ENCODE results near the gene TIMP2.
"Not testable (repeated sequence)": the region's sequence is repeated elsewhere in the genome, so short reads cannot be mapped to it uniquely, and the experiment has no call there.

TIMP2 gene

DNA sequence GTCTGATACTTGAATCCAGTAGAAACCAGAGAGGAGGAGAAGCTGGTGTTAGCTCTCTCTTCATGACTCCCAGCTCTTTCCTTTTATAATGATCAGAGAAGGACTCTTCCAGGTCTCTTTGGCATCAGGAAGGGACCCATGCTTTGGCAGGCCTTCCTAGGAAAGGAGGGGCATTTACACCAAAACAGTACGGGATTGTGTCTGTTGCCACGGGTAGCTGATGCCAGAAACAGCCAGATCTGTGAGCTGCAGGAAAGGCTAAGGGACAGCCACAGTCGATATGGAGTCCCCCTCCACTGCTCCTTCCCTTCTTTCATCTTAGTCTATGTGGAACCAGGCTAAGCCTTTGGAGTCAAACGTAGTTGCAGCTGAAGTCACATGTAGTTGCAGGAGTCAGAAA, 31.5 kb downstream of the TIMP2 start:
- no peaks in the 10 kb centered on the region for H3K27me3 ChIP-seq (ENCODE audit: control insufficient read depth, insufficient read depth, low read length)
- no peaks in the 10 kb centered on the region for H3K4me1 ChIP-seq (ENCODE audit: control insufficient read depth, insufficient read depth, low read length)
- H3K27ac ChIP-seq (ENCODE audit: low read depth, low read length) = no peak overlapping the region
- peaks cover 7% of the 10 kb centered on the region; the same call in 1 of the 2 replicates for H3K36me3 ChIP-seq (ENCODE audit: control insufficient read depth, insufficient read depth, low read length)
- no peak overlapping the region for H3K9ac ChIP-seq (ENCODE audit: low read depth, low read length)
- H3K4me3 ChIP-seq (ENCODE audit: low read depth, low read length) = no peak overlapping the region
- H3K9me3 ChIP-seq (ENCODE audit: control insufficient read depth, insufficient read depth, low read length) = no peaks in the 10 kb centered on the region

DNA sequence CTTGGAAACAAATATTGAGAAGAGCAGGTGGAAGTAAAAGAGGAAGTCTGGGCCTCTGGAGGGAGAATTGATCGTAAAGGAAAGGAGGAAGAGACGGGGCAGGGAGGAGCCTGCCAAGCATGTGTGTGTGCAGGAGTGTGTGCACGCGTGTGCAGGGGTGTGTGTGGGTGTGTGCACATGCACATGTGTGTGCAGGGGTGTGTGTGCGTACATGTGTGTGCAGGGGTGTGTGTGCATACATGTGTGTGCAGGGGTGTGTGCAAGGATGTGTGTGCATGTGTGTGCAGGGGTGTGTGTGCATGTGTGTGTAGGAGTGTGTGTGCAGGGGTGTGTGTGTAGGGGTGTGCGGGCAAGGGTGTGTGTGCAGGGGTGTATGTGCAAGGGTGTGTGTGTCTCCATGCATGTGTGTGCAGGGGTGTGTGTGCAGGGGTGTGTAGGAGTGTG, 32.2 kb downstream of the TIMP2 start:
- no peak overlapping the region for H3K27ac ChIP-seq (ENCODE audit: low read depth, low read length)
- no peaks in the 10 kb centered on the region for H3K27me3 ChIP-seq (ENCODE audit: control insufficient read depth, insufficient read depth, low read length)
- H3K4me3 ChIP-seq (ENCODE audit: low read depth, low read length) = no peak overlapping the region
- peaks cover 7% of the 10 kb centered on the region; the same call in 1 of the 2 replicates for H3K36me3 ChIP-seq (ENCODE audit: control insufficient read depth, insufficient read depth, low read length)
- H3K9ac ChIP-seq (ENCODE audit: low read depth, low read length) = no peak overlapping the region
- no peaks in the 10 kb centered on the region for H3K4me1 ChIP-seq (ENCODE audit: control insufficient read depth, insufficient read depth, low read length)
- H3K9me3 ChIP-seq (ENCODE audit: control insufficient read depth, insufficient read depth, low read length) = no peaks in the 10 kb centered on the region

DNA sequence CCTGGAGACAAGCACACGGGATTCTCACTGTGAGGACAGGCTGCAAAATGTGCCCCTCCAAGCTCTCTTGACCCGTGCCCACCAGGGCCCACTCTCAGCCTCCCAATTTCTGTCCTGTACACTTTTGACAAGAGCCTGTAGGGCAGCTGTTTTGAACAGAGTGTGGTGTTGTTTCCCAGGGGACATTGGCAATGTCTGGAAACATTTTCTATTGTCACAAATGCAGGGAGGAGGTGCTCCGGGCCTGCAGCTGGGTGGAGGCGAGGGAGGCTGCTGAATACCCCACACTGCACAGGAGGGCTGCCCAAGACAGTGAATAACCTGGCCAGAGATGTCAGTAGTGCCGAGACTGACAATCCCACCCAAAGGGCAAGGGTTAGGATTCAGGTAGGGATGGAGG, 32.7 kb downstream of the TIMP2 start:
- no peak overlapping the region for H3K9ac ChIP-seq (ENCODE audit: low read depth, low read length)
- H3K27ac ChIP-seq (ENCODE audit: low read depth, low read length) = no peak overlapping the region
- peaks cover 7% of the 10 kb centered on the region; the same call in 1 of the 2 replicates for H3K36me3 ChIP-seq (ENCODE audit: control insufficient read depth, insufficient read depth, low read length)
- H3K9me3 ChIP-seq (ENCODE audit: control insufficient read depth, insufficient read depth, low read length) = no peaks in the 10 kb centered on the region
- no peaks in the 10 kb centered on the region for H3K27me3 ChIP-seq (ENCODE audit: control insufficient read depth, insufficient read depth, low read length)
- no peak overlapping the region for H3K4me3 ChIP-seq (ENCODE audit: low read depth, low read length)
- no peaks in the 10 kb centered on the region for H3K4me1 ChIP-seq (ENCODE audit: control insufficient read depth, insufficient read depth, low read length)

DNA sequence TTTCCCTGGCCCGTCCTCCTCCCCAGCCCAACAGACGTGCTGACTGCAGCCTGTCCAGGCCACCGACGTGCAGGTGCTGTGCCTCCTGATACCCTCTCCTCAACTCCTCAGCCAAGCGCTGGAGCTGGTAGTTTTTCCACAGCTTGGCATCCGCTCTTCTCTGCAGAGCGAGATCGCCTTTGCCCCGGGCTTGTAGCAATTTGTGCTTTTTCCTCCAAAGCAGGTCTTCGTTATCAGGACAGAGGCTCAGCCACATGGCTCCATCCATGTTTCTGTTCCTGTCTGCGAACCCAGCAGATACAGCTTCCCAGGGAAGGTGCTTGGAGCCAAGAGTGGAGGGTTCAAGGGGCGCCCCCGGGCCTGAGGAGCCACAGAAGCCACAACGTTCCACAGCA, 33.1 kb downstream of the TIMP2 start:
- Histone ChIP-seq H3K36me3 (ENCODE audit: control insufficient read depth, insufficient read depth, low read length) (peaks cover 7% of the 10 kb centered on the region; the same call in 1 of the 2 replicates), H3K4me3 (ENCODE audit: low read depth, low read length) (no peak overlapping the region), H3K4me1 (ENCODE audit: control insufficient read depth, insufficient read depth, low read length) (no peaks in the 10 kb centered on the region), H3K27me3 (ENCODE audit: control insufficient read depth, insufficient read depth, low read length) (no peaks in the 10 kb centered on the region), H3K9ac (ENCODE audit: low read depth, low read length) (no peak overlapping the region), H3K9me3 (ENCODE audit: control insufficient read depth, insufficient read depth, low read length) (no peaks in the 10 kb centered on the region), H3K27ac (ENCODE audit: low read depth, low read length) (no peak overlapping the region)

DNA sequence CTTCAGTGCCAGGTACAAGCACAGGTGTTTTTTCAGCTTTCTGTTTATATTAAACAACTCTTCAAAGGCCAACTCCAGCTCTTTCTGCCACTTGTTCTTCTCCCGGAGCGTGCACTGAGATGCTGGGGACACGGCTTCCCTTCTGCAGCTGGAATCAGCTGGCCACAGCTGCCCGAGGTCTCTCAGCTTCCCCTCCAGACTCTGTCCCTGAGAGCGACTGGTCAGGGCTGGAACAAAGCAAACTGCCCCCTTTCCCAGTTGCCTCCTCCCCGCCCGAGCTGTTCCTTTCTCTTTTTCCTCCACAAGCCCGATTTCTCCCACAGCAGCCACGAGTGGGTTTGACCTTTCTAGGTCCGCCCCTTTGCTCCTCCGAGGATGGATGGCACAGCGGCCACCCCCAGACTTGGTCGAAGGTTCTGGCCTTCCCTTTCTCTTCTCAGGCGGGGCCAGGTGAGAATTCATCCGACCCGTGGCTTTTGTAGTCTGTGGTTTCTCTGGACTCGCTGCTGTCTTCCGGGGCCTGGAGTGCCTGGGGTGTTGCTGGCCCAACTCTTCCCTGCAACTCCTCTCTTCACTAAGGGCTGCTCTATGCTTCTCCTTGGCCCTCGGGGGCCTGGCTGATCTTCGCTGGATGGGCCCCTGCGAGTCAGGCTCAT, 33.7 kb downstream of the TIMP2 start:
- H3K9ac ChIP-seq (ENCODE audit: low read depth, low read length) = no peak overlapping the region
- H3K36me3 ChIP-seq (ENCODE audit: control insufficient read depth, insufficient read depth, low read length) = peaks cover 7% of the 10 kb centered on the region; the same call in 1 of the 2 replicates
- no peaks in the 10 kb centered on the region for H3K9me3 ChIP-seq (ENCODE audit: control insufficient read depth, insufficient read depth, low read length)
- H3K4me3 ChIP-seq (ENCODE audit: low read depth, low read length) = no peak overlapping the region
- H3K27ac ChIP-seq (ENCODE audit: low read depth, low read length) = no peak overlapping the region
- H3K27me3 ChIP-seq (ENCODE audit: control insufficient read depth, insufficient read depth, low read length) = no peaks in the 10 kb centered on the region
- H3K4me1 ChIP-seq (ENCODE audit: control insufficient read depth, insufficient read depth, low read length) = no peaks in the 10 kb centered on the region

DNA sequence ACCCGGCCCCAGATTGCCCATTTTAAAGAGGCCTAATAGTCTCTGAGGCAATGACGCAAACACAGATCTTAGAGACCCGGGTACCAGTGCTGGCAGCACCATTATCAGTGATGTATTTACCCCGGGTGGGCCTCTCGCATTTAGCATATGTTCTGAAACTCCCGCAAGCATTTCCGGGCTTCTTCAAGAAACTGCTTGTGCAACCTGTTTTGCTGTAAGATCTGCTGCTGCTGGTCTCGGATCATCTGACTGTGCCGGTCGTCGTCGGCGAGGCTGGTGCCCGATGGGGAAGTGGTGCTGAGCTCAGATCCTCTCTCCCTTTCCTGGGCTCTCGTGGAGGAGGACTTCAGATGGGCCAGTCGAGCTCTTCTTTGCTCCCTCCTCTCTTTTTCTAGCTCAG, 34.7 kb downstream of the TIMP2 start:
- Histone ChIP-seq H3K36me3 (ENCODE audit: control insufficient read depth, insufficient read depth, low read length) (peaks cover 7% of the 10 kb centered on the region; the same call in 1 of the 2 replicates), H3K4me1 (ENCODE audit: control insufficient read depth, insufficient read depth, low read length) (no peaks in the 10 kb centered on the region), H3K27ac (ENCODE audit: low read depth, low read length) (no peak overlapping the region), H3K4me3 (ENCODE audit: low read depth, low read length) (no peak overlapping the region), H3K9ac (ENCODE audit: low read depth, low read length) (no peak overlapping the region), H3K27me3 (ENCODE audit: control insufficient read depth, insufficient read depth, low read length) (no peaks in the 10 kb centered on the region), H3K9me3 (ENCODE audit: control insufficient read depth, insufficient read depth, low read length) (no peaks in the 10 kb centered on the region)

DNA sequence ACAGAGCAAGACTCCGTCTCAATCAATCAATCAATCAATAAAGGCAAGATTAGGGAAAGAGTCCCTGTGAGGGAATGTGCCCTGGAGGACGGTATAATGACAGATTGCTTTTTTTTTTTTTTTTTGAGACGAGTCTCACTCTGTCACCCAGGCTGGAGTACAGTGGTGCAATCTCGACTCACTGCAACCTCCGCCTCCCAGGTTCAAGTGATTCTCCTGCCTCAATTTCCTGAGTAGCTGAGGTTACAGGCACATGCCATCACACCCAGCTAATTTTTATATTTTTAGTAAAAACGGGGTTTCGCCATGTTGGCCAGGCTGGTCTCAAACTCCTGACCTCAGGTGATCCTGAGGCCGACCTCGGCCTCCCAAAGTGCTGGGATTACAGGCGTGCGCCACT, 35.1 kb downstream of the TIMP2 start:
- not testable (repeated sequence) for H3K27ac ChIP-seq (ENCODE audit: low read depth, low read length); H3K4me3 ChIP-seq (ENCODE audit: low read depth, low read length); H3K27me3 ChIP-seq (ENCODE audit: control insufficient read depth, insufficient read depth, low read length); H3K4me1 ChIP-seq (ENCODE audit: control insufficient read depth, insufficient read depth, low read length); H3K9ac ChIP-seq (ENCODE audit: low read depth, low read length); H3K36me3 ChIP-seq (ENCODE audit: control insufficient read depth, insufficient read depth, low read length); H3K9me3 ChIP-seq (ENCODE audit: control insufficient read depth, insufficient read depth, low read length)

DNA sequence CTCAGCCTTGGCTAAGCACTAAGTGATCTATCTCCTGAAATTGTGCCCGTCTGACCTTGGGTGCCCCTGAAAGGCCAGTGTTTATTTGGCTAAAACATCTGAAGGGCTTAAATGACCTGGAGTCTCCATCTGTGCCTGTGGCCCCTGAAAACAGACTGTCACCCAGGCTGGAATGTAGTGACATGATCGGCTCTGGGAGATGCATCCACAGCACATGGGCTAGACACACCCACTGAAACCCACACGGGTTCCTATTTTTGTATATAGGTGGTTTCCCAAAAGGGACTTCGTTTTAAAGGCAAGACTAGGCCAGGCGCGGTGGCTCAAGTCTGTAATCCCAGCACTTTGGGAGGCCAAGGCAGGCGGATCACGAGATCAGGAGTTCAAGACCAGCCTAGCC, 35.7 kb downstream of the TIMP2 start:
- no peak overlapping the region for H3K9ac ChIP-seq (ENCODE audit: low read depth, low read length)
- no peaks in the 10 kb centered on the region for H3K27me3 ChIP-seq (ENCODE audit: control insufficient read depth, insufficient read depth, low read length)
- no peak overlapping the region for H3K27ac ChIP-seq (ENCODE audit: low read depth, low read length)
- peaks cover 3% of the 10 kb centered on the region; the same call in 1 of the 2 replicates for H3K4me1 ChIP-seq (ENCODE audit: control insufficient read depth, insufficient read depth, low read length)
- no peak overlapping the region for H3K4me3 ChIP-seq (ENCODE audit: low read depth, low read length)
- peaks cover 7% of the 10 kb centered on the region; the same call in 1 of the 2 replicates for H3K36me3 ChIP-seq (ENCODE audit: control insufficient read depth, insufficient read depth, low read length)
- H3K9me3 ChIP-seq (ENCODE audit: control insufficient read depth, insufficient read depth, low read length) = no peaks in the 10 kb centered on the region

DNA sequence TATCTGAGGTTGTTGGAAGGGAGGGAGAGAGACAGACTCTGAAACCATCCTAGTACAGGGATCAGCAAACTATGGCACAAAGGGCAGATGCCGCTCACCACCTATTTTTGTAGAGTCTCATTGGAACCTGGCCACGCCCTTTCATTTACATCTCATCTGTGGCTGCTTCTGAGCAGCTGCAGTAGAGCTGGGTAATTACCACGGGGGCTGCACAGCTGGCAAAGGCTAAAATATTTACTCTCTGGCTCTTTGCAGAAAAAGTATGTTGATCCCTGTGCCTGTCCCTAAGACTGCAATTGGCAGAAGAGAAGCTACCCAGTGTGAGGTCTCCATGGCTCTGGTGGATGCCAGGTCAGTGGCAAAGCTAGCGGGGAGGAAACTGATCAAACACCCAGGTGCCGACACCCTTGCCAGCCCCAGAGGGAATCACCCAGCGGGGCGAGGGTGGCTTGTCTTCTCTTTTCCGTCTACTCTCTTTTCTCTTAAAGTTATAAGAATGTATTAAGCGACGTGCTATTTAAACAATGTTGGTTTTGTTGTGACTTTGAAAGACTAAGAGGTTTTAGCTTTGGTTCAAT, 36.2 kb downstream of the TIMP2 start:
- no peaks in the 10 kb centered on the region for H3K27me3 ChIP-seq (ENCODE audit: control insufficient read depth, insufficient read depth, low read length)
- peaks cover 8% of the 10 kb centered on the region for H3K4me1 ChIP-seq (ENCODE audit: control insufficient read depth, insufficient read depth, low read length)
- H3K9me3 ChIP-seq (ENCODE audit: control insufficient read depth, insufficient read depth, low read length) = no peaks in the 10 kb centered on the region
- H3K4me3 ChIP-seq (ENCODE audit: low read depth, low read length) = no peak overlapping the region
- H3K27ac ChIP-seq (ENCODE audit: low read depth, low read length) = no peak overlapping the region
- H3K36me3 ChIP-seq (ENCODE audit: control insufficient read depth, insufficient read depth, low read length) = peaks cover 7% of the 10 kb centered on the region; the same call in 1 of the 2 replicates
- H3K9ac ChIP-seq (ENCODE audit: low read depth, low read length) = no peak overlapping the region

DNA sequence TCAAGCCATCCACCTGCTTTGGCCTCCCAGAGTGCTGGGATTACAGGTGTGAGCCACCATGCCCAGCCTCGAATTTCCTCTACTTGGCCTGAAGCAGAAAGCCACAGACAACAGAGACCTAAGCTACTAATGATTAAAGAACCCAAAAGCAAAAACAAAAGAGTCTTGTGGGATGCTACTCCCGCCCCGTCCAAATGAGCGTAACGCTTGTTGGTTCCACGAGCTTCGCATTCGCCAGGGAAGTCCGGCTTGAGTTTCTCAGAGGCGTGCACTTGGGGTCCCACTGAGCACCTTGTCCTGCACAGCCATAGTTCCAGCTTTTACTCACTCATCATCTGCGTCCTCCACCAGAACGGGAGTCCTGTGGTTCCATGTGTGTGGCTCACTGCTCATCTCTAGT, 38.2 kb downstream of the TIMP2 start:
- Histone ChIP-seq H3K9ac (ENCODE audit: low read depth, low read length) (no peak overlapping the region), H3K9me3 (ENCODE audit: control insufficient read depth, insufficient read depth, low read length) (no peaks in the 10 kb centered on the region), H3K27ac (ENCODE audit: low read depth, low read length) (no peak overlapping the region), H3K4me1 (ENCODE audit: control insufficient read depth, insufficient read depth, low read length) (peaks cover 20% of the 10 kb centered on the region), H3K4me3 (ENCODE audit: low read depth, low read length) (no peak overlapping the region), H3K36me3 (ENCODE audit: control insufficient read depth, insufficient read depth, low read length) (no peaks in the 10 kb centered on the region), H3K27me3 (ENCODE audit: control insufficient read depth, insufficient read depth, low read length) (no peaks in the 10 kb centered on the region)

DNA sequence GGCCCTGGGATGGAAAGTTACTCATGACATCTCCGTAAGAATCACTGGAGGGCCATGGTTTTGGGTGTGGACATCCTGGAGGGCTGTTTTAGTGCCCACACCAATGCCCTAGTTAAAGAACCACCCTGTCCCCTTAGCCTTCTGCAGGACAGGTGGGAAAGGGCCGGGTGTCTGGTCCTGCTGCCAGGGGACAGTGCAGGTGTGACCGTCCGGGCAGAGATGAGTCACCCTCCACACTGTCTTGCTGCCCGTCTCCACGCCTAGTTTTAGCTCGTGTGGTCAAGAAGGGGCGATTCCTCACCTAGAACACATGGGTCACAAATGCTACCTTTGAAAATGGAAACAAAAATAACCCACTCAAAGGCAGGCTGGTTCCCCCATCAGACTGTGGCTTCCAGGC, 39.2 kb downstream of the TIMP2 start:
- Histone ChIP-seq H3K27me3 (ENCODE audit: control insufficient read depth, insufficient read depth, low read length) (no peaks in the 10 kb centered on the region), H3K4me1 (ENCODE audit: control insufficient read depth, insufficient read depth, low read length) (peaks cover 20% of the 10 kb centered on the region), H3K9ac (ENCODE audit: low read depth, low read length) (no peak overlapping the region), H3K4me3 (ENCODE audit: low read depth, low read length) (no peak overlapping the region), H3K36me3 (ENCODE audit: control insufficient read depth, insufficient read depth, low read length) (no peaks in the 10 kb centered on the region), H3K27ac (ENCODE audit: low read depth, low read length) (no peak overlapping the region), H3K9me3 (ENCODE audit: control insufficient read depth, insufficient read depth, low read length) (no peaks in the 10 kb centered on the region)

All from HUES48 (cell line).